ENCODE measurements around the gene MAGEB6.
"Not testable (repeated sequence)": the region's sequence is repeated elsewhere in the genome, so short reads cannot be mapped to it uniquely, and the experiment has no call there.

The MAGEB6 gene

GRCh38 chrX:26192204-26192603 is at the start of gene MAGEB6:
TSS of gene MAGEB6 (plus strand) at chrX:26192440. CDS start at chrX:26193847, 1,407 bp downstream.
- no peak for ATAC-seq

GRCh38 chrX:26146024-26146423 is 46.2 kb upstream of the MAGEB6 start:
- no peak for ATAC-seq

- no peak for ATAC-seq
Observed at GRCh38 chrX:26160301-26160700, 31.9 kb upstream of the MAGEB6 start, which contains the start of gene MAGEB6B. TSS of gene MAGEB6B (plus strand) at chrX:26160601. CDS start at chrX:26160601, 0 bp downstream.

GRCh38 chrX:26203561-26203960 is 11.3 kb downstream of the MAGEB6 start:
- ATAC-seq = no peak

GRCh38 chrX:26204717-26205116 is 12.5 kb downstream of the MAGEB6 start:
- not testable (repeated sequence) for ATAC-seq

GRCh38 chrX:26208012-26208411 is 15.8 kb downstream of the MAGEB6 start:
- ATAC-seq = no peak

- no peak for ATAC-seq
Observed at GRCh38 chrX:26215869-26216268, 23.6 kb downstream of the MAGEB6 start, which contains the start of gene MAGEB5. TSS of gene MAGEB5 (plus strand) at chrX:26216169. CDS start at chrX:26217302, 1,133 bp downstream.

GRCh38 chrX:26219351-26219750 is 27.1 kb downstream of the MAGEB6 start:
- ATAC-seq = no peak

GRCh38 chrX:26234177-26234576 is 41.9 kb downstream of the MAGEB6 start:
- no peak for ATAC-seq
